ENCODE results near the gene TSSC4.

The TSSC4 gene

DNA sequence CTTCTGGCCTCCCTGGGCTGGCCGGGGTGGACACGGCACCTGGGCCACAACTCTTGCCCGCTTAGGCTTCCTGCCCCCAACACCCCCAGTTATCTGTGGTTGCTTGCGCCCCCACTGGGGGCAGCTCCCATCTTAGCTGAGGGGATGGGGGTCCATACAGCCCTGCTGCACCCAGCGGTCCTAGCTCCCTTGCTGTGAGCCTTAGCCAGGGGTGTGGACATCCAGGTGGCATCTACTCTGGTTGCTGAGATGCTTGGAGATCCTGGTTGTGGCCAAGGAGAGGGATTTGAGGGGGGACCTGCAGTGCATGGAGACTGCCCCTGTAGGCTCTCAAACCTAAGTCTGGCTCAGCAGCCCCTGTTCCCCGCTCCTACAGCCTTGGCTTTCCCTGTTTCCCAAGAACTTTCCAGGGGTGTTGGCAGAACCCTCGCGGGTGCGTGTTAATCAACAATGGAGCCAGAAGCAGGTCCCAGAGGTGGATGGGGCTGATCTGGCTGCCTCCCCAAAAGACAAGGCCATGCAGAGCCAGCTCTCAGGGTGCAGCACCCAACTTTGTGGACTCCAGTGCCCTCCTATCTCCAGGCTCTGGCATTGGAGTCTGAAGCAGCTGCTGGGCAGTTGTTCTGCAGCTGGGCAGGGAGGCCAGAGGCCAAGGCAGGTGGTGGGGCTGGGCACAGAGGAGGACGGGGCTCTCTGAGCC lies 47.6 kb downstream of the TSSC4 start:
- no peak for DNase-seq (ENCODE audit: low spot score)

DNA sequence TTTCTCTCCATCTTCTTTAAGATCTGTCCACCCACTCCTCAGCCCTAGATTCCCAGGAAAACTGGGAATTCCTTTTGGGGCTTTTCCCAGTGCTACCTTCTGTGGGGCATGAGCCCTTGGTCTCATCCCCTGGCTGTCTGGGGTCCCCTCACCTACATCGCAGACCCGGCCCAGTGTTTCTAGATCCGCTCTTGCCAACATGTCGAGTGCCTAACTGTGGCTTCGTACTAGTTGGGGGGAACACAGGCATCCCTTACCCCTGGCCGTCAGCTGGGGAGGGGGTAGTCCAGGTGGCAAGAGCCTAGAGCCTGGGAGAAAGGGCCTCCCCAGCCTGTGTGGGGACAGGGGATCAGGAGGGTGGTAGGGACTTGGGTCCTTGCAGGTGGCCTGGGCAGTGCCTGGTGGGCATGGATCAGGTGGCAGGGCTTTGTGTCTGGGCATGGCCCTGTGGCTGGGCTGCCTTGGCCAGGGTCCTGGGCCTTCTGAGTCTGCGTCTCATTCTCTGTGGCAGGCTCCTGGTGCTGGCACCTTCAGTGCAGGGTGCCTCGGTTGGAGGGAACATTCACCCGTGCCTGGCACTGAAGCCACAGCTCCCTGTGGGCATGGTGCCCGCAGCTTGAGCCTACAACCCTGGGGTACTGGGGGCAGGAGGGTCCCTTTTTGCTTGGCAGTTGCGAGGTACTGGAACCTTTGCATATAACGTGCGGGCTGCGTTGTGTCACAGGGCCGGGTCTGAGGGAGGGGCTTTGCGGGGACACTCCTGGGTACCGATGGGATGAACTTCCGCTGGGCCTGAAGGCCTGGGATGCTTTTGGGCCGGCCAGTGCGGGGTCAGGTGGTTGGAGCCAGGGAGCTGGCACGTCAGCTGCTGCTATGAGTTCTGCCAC lies 48.4 kb downstream of the TSSC4 start:
- no peak for DNase-seq (ENCODE audit: low spot score)

- no peak for DNase-seq (ENCODE audit: low spot score)
Measured at GRCh38 chr11:2449548-2450320, 49.2 kb downstream of the TSSC4 start.

DNA sequence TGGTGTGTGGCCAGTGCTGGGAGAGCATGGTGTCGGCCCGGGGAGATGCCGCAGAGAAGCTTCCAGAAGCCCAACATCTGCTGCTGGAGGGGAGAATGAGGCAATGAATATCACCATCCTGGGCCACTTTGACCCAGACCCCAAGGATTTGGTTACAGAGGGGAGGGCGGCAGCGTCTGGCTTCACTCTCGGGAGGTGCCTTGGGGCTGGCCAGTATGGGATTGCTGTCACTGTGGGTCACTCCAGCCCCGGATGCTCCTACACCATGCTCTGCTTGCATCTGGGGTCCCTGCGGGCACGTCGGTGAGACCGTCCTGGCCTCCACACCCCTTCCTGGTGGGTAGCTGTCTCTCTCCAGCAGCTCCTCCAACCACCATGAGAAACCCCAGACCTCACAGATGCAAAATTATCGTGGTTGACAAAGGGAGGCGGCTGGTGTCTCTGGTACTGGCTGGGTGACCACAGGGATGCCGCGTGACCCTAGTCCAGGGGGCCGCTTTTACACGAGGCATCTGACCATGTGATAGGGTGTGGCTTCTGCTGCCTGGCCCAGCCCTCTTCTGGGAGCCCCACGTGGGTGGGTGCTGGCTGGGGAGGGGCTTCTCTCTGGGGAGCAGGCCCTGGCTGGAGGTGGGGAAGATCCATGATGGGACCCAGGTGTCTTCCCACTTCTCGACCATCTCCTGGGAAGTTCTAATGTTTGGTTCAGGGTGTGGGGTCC lies 49.9 kb downstream of the TSSC4 start:
- DNase-seq (ENCODE audit: low spot score), result no peak

GRCh38 chr11:2451336-2451735 lies 50.8 kb downstream of the TSSC4 start:
- DNase-seq (ENCODE audit: low spot score), result no peak

DNA sequence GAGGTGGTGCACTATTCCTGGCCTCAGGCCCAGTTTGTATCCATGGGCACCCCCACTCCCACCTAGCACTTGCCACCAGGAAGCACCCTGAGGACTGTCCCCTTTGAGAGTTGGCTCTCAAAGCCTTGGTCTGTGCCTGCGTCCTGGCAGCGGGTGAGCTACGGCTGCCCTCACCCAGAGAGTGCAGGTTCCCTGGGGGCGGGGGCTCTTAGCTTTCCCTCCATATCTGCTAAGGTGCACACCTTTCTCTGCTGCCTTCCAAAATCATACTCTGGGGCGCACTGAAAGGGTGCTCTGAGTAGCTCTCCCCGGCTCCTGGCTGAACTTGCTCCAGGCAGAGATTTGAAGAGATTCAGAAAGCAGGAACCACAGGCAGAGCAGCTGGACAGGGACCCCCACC lies 51.4 kb downstream of the TSSC4 start:
- no peak for DNase-seq (ENCODE audit: low spot score)

DNA sequence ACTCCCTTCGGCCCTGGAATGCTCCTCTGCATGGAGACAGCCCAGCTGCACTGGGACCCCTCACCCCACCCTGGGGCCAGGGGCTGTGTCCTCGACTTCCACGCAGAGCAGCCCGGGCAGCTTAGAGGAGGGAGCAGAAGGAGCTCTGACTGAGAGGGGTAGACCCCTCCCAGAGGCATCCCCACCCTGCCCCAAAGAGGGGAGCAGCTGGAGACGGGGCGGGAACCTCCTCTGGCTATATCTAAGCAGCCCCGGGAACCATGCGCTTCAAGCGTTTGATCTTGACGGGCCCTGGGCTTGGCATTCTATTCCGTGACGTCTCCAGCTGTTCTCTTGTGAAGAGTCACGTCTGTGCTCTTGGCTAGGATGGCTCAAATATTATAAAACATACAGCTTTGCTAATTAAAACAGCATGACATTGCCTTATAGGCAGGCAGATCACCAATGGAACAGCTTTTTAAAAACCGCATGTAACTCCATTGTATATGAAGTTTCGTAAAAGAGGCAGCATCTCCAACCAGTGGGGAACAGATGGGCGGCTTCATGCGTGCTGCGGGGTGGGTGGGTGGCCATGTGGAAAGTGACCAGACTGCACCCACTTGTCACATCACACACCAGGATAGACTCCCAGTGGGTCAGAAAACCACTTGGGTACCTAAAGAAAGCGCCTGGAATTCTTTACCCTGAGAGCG lies 51.9 kb downstream of the TSSC4 start:
- DNase-seq (ENCODE audit: low spot score), result no peak

DNA sequence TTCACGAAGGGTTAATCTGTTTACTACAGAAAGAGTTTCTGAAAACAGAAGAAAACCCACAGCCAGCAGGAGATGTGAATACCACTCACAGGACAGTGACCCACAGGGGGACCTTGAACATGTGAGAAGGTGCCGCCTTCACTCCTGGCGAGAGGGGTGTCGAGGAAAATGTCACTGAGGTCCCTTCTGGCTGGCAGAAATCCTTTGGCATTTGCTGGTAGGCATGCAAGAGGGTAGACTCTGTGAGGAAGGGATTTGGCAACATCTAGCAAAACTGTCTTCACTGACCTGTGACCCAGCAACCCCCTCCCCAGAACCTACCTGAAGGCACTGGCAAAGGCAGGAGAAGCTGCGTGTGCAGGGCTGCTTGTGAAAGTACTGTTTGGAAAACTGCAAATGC lies 52.9 kb downstream of the TSSC4 start:
- DNase-seq (ENCODE audit: low spot score), result no peak
